D341Med (cell line): ENCODE data around the gene CHRNA5.
"Not testable (repeated sequence)": the region's sequence is repeated elsewhere in the genome, so short reads cannot be mapped to it uniquely, and the experiment has no call there.

ENCODE experiments used
- DNase-seq: peaks from one replicate; pipeline ENCODE4 v3.0.0; 2012; ENCODE audit warnings: low spot score

Gene CHRNA5

GRCh38 chr15:78565097-78565950 lies at the start of gene CHRNA5:
CHRNA5 (plus strand) TSS chr15:78565520; CDS start chr15:78565720, 200 bp downstream.
- peak; percentile 87 for DNase-seq

- not testable (repeated sequence) for DNase-seq
Observed at GRCh38 chr15:78520035-78520434, 45.3 kb upstream of the CHRNA5 start.

- DNase-seq: no peak
Observed at GRCh38 chr15:78524230-78524629, 41.1 kb upstream of the CHRNA5 start.

- DNase-seq: no peak
Observed at GRCh38 chr15:78527325-78527724, 38.0 kb upstream of the CHRNA5 start.

- no peak for DNase-seq
Observed at GRCh38 chr15:78533331-78533730, 32.0 kb upstream of the CHRNA5 start.

- no peak for DNase-seq
Observed at GRCh38 chr15:78536134-78536533, 29.2 kb upstream of the CHRNA5 start.

- no peak for DNase-seq
Observed at GRCh38 chr15:78537266-78537905, 27.9 kb upstream of the CHRNA5 start.

GRCh38 chr15:78538358-78538757 lies 27.0 kb upstream of the CHRNA5 start:
- DNase-seq: no peak

- DNase-seq: not testable (repeated sequence)
Observed at GRCh38 chr15:78539464-78540140, 25.7 kb upstream of the CHRNA5 start.

- peak; percentile 99 for DNase-seq
Observed at GRCh38 chr15:78540141-78540870, 25.0 kb upstream of the CHRNA5 start, which contains the start of gene PSMA4. PSMA4 (plus strand) TSS chr15:78540444; CDS start chr15:78541928, 1,484 bp downstream.

GRCh38 chr15:78540871-78541743 lies 24.2 kb upstream of the CHRNA5 start:
- no peak for DNase-seq

GRCh38 chr15:78541744-78542034 lies 23.6 kb upstream of the CHRNA5 start:
- DNase-seq: no peak

GRCh38 chr15:78542647-78543046 lies 22.7 kb upstream of the CHRNA5 start:
- no peak for DNase-seq

- DNase-seq: no peak
Observed at GRCh38 chr15:78550194-78550593, 15.1 kb upstream of the CHRNA5 start.

GRCh38 chr15:78550815-78551214 lies 14.5 kb upstream of the CHRNA5 start:
- no peak for DNase-seq

- no peak for DNase-seq
Observed at GRCh38 chr15:78551902-78552301, 13.4 kb upstream of the CHRNA5 start.

GRCh38 chr15:78552597-78552996 lies 12.7 kb upstream of the CHRNA5 start:
- DNase-seq: no peak

- not testable (repeated sequence) for DNase-seq
Observed at GRCh38 chr15:78560201-78560600, 5.1 kb upstream of the CHRNA5 start.

- DNase-seq: no peak
Observed at GRCh38 chr15:78561490-78561889, 3.8 kb upstream of the CHRNA5 start.

GRCh38 chr15:78563092-78563491 lies 2.2 kb upstream of the CHRNA5 start:
- DNase-seq: no peak

GRCh38 chr15:78564743-78565096 lies 600 bp upstream of the CHRNA5 start:
- DNase-seq: no peak
